Esophagus squamous epithelium (tissue), 4 donors: Measurements from ENCODE around the gene GCFC2.

Experiments
- POLR2A ChIP-seq, 4 donors: fragments of 450-650 bp; IDR thresholded peaks; one replicate each; pipeline ENCODE4 v1.6.1; 2017; ENCODE audit warnings: antibody characterized with exemption in 4 of 4, mild to moderate bottlenecking in 4 of 4, moderate library complexity in 3 of 4
- TF ChIP-seq, protein P1 (sequence below), 6 experiments: fragments of 450-650 bp in 4 of 6; fragments of 200-600 bp in 2 of 6; sonication (generic) in 2 of 6; IDR thresholded peaks; one replicate each; pipeline ENCODE4 v1.5.1; 2016 to 2019; ENCODE audit warnings: antibody characterized with exemption in 6 of 6, mild to moderate bottlenecking in 4 of 6, moderate library complexity in 4 of 6

DNA sequence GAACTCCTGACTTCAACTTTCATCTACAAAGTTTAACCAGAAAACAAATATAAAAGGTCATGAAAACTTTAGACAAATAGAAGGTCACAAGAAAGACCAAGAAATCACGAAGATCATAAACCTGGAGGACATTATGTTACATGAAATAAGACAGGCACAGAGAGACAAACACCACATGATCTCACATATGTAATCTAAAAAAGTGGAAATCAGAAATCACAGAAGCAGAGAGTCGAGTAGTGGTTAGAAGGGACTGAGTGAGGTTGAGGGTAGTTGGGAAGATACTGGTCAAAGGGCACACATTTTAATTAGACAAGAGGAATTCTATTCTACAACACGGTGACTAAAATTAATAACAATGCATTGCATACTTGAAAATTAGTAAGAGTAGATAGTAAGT lies 1.4 kb downstream of the GCFC2 start:
- no peak for TF ChIP-seq POLR2A (IDR thresholded peaks at IDR 0.05)
- TF ChIP-seq, protein P1, sequence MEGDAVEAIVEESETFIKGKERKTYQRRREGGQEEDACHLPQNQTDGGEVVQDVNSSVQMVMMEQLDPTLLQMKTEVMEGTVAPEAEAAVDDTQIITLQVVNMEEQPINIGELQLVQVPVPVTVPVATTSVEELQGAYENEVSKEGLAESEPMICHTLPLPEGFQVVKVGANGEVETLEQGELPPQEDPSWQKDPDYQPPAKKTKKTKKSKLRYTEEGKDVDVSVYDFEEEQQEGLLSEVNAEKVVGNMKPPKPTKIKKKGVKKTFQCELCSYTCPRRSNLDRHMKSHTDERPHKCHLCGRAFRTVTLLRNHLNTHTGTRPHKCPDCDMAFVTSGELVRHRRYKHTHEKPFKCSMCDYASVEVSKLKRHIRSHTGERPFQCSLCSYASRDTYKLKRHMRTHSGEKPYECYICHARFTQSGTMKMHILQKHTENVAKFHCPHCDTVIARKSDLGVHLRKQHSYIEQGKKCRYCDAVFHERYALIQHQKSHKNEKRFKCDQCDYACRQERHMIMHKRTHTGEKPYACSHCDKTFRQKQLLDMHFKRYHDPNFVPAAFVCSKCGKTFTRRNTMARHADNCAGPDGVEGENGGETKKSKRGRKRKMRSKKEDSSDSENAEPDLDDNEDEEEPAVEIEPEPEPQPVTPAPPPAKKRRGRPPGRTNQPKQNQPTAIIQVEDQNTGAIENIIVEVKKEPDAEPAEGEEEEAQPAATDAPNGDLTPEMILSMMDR (IDR thresholded peaks at IDR 0.05): no peak
